Brain microvascular endothelial cell (primary cell): ENCODE results near the gene SCN2A.
"Not testable (repeated sequence)": the region's sequence is repeated elsewhere in the genome, so short reads cannot be mapped to it uniquely, and the experiment has no call there.

Experiments
- DNase-seq: peaks from one replicate; pipeline ENCODE4 v3.0.0-alpha.2; 2020
- H3K27ac ChIP-seq: fragments of 250-450 bp; sonication (Bioruptor Pico); 2 replicates; pipeline ENCODE4 v1.5.1; 2020; ENCODE audit warnings: mild to moderate bottlenecking, moderate library complexity
- H3K27me3 ChIP-seq: fragments of 250-450 bp; sonication (Bioruptor Pico); replicated peaks from 2 replicates; pipeline ENCODE4 v1.5.1; 2020; ENCODE audit warnings: mild to moderate bottlenecking
- H3K36me3 ChIP-seq: fragments of 250-450 bp; sonication (Bioruptor Pico); replicated peaks from 2 replicates; pipeline ENCODE4 v1.5.1; 2020; ENCODE audit warnings: mild to moderate bottlenecking
- H3K4me3 ChIP-seq: 2 replicates; pipeline ENCODE4 v1.5.1; 2011; ENCODE audit warnings: low read depth, mild to moderate bottlenecking, control low read depth, low read length, moderate library complexity
- CTCF ChIP-seq: IDR thresholded peaks from 2 replicates; pipeline ENCODE4 v1.5.1; 2011; ENCODE audit warnings: low read depth, mild to moderate bottlenecking, moderate library complexity, low read length, control low read depth, inconsistent platforms; ENCODE audit errors: missing control alignments
- in situ Hi-C: cut with HindIII; loops from 2 replicates; pipeline ENCODE4 v1.10.0; 2017; ENCODE audit warnings: low sequenced_read_pairs, low pct_ligation_motif_present

Gene SCN2A

GRCh38 chr2:165251366-165251765 lies 12.2 kb downstream of the SCN2A start:
- no peak for TF ChIP-seq CTCF
- H3K36me3 ChIP-seq, result no peaks in the 10 kb centered on the region
- in situ Hi-C loops, result no loop called here
- H3K27ac ChIP-seq, result no peak overlapping the region
- no peak overlapping the region for H3K4me3 ChIP-seq
- H3K27me3 ChIP-seq, result no peaks in the 10 kb centered on the region
- DNase-seq, result peak; percentile 11

GRCh38 chr2:165253178-165253577 lies 14.0 kb downstream of the SCN2A start:
- Histone ChIP-seq H3K27me3 (no peaks in the 10 kb centered on the region), H3K4me3 (no peak overlapping the region), H3K36me3 (no peaks in the 10 kb centered on the region), H3K27ac (no peak overlapping the region)
- no peak for DNase-seq
- no peak for TF ChIP-seq CTCF
- in situ Hi-C loops, result no loop called here

GRCh38 chr2:165256618-165257017 lies 17.4 kb downstream of the SCN2A start:
- Histone ChIP-seq H3K27ac (no peak overlapping the region), H3K27me3 (no peaks in the 10 kb centered on the region), H3K4me3 (no peak overlapping the region), H3K36me3 (no peaks in the 10 kb centered on the region)
- DNase-seq, result no peak
- TF ChIP-seq CTCF, result no peak
- in situ Hi-C loops, result no loop called here

DNA sequence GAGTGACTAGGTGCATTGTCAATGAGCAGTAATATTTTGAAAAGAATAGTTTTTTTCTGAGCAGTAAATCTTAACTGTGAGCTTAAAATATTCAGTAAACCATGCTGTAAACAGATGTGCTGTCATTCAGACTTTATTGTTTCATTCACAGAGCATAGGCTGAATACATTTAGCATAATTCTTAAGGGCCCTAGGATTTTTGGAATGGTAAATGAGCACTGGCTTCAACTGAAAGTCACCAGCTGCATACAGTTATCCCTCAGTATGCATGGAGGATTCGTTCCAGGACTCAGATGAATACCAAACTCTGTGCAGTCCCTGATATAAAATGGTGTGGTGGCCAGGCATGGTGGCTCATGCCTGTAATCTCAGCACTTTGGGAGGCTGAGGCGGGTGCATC lies 21.1 kb downstream of the SCN2A start:
- H3K27ac ChIP-seq, in situ Hi-C loops, H3K27me3 ChIP-seq, H3K4me3 ChIP-seq, H3K36me3 ChIP-seq, DNase-seq: not testable (repeated sequence)

- Histone ChIP-seq H3K27ac (no peak overlapping the region), H3K4me3 (no peak overlapping the region), H3K36me3 (no peaks in the 10 kb centered on the region), H3K27me3 (no peaks in the 10 kb centered on the region)
- no peak for DNase-seq
- in situ Hi-C loops, result no loop called here
- no peak for TF ChIP-seq CTCF
These were observed 29.5 kb downstream of the SCN2A start for GRCh38 chr2:165268754-165269153.

- H3K4me3 ChIP-seq, result no peak overlapping the region
These were observed 34.0 kb downstream of the SCN2A start for GRCh38 chr2:165273176-165273575.

More at GRCh38 chr2:165273176-165273575, 34.0 kb downstream of the SCN2A start:
- H3K36me3 ChIP-seq, result no peaks in the 10 kb centered on the region
- no peak overlapping the region for H3K27ac ChIP-seq
- no peak for DNase-seq
- TF ChIP-seq CTCF, result no peak
- no peaks in the 10 kb centered on the region for H3K27me3 ChIP-seq
- in situ Hi-C loops, result no loop called here
